GM18907 (cell line): ENCODE measurements around the gene IGSF5.
"Not testable (repeated sequence)": the region's sequence is repeated elsewhere in the genome, so short reads cannot be mapped to it uniquely, and the experiment has no call there.

Source experiments
- ATAC-seq: cut with Tn5 transposase; IDR thresholded peaks from one replicate; pipeline ENCODE4 v1.9.1; 2021; ENCODE audit warnings: mild to moderate bottlenecking, moderate library complexity; ENCODE audit not compliant: unreplicated experiment

The IGSF5 gene

GRCh38 chr21:39744883-39745282 is at the start of gene IGSF5:
TSS of gene IGSF5 (plus strand) at chr21:39745183. CDS start at chr21:39745510, 327 bp downstream.
- ATAC-seq, result not testable (repeated sequence)

GRCh38 chr21:39696196-39696595 is 48.8 kb upstream of the IGSF5 start:
- no peak for ATAC-seq

- ATAC-seq, result no peak
These were observed 48.4 kb upstream of the IGSF5 start for GRCh38 chr21:39696618-39697017.

- ATAC-seq, result no peak
These were observed 44.7 kb upstream of the IGSF5 start for GRCh38 chr21:39700318-39700717.

- no peak for ATAC-seq
These were observed 41.4 kb upstream of the IGSF5 start for GRCh38 chr21:39703578-39703977.

- ATAC-seq, result no peak
These were observed 39.1 kb upstream of the IGSF5 start for GRCh38 chr21:39705849-39706248.

GRCh38 chr21:39707316-39707715 is 37.7 kb upstream of the IGSF5 start:
- no peak for ATAC-seq

- no peak for ATAC-seq
These were observed 34.1 kb upstream of the IGSF5 start for GRCh38 chr21:39710866-39711265.

GRCh38 chr21:39712273-39712672 is 32.7 kb upstream of the IGSF5 start:
- no peak for ATAC-seq

- no peak for ATAC-seq
These were observed 32.0 kb upstream of the IGSF5 start for GRCh38 chr21:39712976-39713375.

- no peak for ATAC-seq
These were observed 31.1 kb upstream of the IGSF5 start for GRCh38 chr21:39713905-39714304.

- ATAC-seq, result no peak
These were observed 30.7 kb upstream of the IGSF5 start for GRCh38 chr21:39714331-39714730.

GRCh38 chr21:39715804-39716397 is 29.1 kb upstream of the IGSF5 start:
- ATAC-seq, result no peak

GRCh38 chr21:39720126-39720778 is 24.7 kb upstream of the IGSF5 start:
- ATAC-seq, result no peak

GRCh38 chr21:39721885-39722284 is 23.1 kb upstream of the IGSF5 start:
- no peak for ATAC-seq

- ATAC-seq, result no peak
These were observed 20.0 kb upstream of the IGSF5 start for GRCh38 chr21:39724944-39725343.

GRCh38 chr21:39726133-39726532 is 18.9 kb upstream of the IGSF5 start:
- no peak for ATAC-seq

GRCh38 chr21:39727401-39728120 is 17.4 kb upstream of the IGSF5 start:
- ATAC-seq, result no peak

GRCh38 chr21:39728341-39728740 is 16.6 kb upstream of the IGSF5 start:
- ATAC-seq, result no peak

- ATAC-seq, result no peak
These were observed 14.4 kb upstream of the IGSF5 start for GRCh38 chr21:39730418-39731157.

- ATAC-seq, result no peak
These were observed 8.3 kb upstream of the IGSF5 start for GRCh38 chr21:39736716-39737115.
